H4 (cell line): Measurements from ENCODE around the gene CLSTN3. TPM values are rescaled to one million over a fixed set of nuclear protein-coding genes. Genes with fewer than 3 reads are reported as not detected.

Source experiments
- DNase-seq: peaks from one replicate; pipeline ENCODE4 v3.0.0-alpha.2; 2015; ENCODE audit warnings: low spot score
- total RNA-seq: library from RNA; depleted of rRNA; stranded (reverse); fragments of >200 nt; shearing (Covaris generic); gene quantifications from 2 replicates; pipeline ENCODE4 v1.2.3, GENCODE V29; 2014; rRNA removed

The CLSTN3 gene
- 40.1 and 60.6 TPM in 2 replicates for total RNA-seq

GRCh38 chr12:7129872-7130691, at the start of gene CLSTN3:
TSS of gene CLSTN3 (plus strand) at chr12:7130371. CDS start at chr12:7130649, 278 bp downstream.
- DNase-seq = peak; percentile 76

DNA sequence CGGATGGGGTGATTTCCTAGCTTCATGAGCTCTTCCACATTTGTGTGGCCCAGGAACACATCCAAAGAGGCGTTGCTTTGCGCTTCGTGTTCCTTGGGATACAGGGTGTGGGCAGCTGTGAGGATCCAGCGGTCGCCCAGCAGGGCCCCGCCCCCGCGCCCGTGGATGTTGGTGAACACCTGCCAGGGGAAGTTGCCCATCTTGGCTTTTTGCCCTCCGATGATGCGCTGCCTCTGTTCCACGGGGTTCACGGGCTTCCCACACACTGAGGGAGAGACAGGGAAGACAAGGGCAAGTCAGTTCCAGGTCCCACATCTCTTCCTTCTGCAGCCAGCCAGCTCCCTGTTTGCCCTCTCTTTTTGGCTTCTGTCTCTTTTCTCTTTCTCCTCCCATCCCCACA, 49.1 kb upstream of the CLSTN3 start:
- DNase-seq = no peak

DNA sequence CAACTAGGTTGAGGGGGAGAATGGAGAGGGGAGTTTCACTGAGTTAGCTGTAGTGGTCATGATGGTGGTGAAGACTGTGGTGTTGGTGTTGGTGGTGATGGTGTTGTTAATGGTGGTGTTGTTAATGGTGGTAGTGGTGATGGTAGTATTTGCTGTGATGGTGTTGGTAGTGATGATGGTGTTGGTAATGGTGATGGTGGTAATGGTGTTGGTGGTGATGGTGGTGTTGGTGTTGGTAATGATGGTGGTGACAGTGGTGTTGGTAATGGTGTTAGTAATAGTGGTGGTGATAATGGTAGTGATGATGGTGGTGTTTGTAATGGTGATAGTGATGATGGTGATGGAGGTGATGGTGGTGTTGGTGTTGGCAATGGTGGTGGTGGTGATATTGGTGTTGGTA, 47.0 kb upstream of the CLSTN3 start:
- no peak for DNase-seq

DNA sequence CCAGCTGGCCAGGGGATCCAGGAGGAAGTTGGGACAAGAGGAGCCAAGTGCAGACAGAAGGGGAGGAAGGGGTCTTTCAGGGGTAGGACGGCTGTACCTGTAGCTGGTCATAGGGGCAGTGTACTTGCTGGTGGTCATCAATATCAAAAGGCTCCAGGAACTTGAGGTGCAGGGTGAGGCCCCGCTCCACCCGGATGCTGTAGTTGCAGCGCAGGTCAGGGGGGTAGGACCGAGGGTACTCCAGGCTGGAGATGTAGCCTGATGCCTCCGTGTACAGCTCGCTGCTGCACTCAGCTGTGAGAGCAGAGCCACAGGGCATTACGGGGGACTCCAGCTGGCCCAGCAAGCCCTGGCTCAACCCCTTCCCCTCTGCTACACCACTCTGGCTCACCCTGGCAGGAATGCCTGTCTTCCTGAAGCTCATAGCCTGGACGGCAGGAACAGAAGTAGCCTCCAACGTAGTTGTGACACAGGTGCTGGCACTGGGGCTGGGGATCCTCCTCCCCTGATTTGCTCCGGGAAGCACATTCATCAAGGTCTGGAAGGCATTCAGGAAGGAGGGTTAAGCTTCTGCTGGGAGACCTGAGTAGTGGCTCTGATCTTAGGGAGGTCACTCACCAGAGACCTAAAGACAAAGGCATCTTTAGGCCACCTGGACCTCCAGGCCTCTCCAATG, 40.8 kb upstream of the CLSTN3 start:
- DNase-seq = no peak

DNA sequence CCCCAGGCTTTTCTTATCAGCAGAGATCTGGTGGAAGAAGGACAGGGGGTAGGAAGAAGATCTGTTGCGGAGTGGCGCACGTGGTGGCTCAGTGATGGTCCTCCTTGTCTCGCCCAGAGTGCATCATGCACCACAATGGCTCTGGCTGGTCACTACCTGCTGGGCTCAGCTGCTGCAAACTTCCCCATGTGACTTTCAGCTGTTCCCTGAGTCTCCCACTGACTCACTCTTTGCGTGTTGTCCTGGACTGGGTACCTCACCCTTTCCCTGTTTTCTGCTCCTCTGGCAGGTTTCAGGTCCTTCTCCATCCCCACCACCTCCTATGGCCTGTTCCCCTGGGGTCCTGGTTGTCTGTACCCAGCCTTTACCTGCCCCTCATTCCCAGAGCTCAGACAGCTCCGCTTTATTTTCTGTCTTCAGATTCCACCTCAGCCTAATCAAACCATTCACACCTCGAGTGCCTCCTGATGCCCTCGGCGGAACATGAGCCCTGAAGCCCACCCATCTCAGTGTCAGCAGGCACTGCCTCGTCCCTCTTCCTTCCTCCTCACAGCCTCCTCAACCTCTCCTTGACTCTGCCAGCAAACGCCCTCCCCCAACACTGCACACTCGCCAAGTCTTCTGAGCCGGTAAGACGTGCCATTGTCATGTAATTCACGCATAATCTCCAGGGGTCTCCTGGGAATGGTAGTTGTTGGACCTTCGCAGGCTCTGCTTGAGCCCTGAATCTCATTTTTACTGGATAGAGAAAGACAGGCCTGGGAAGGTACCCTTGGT, 39.8 kb upstream of the CLSTN3 start:
- DNase-seq = no peak

- no peak for DNase-seq
These were observed 39.0 kb upstream of the CLSTN3 start for GRCh38 chr12:7091171-7091570.

DNA sequence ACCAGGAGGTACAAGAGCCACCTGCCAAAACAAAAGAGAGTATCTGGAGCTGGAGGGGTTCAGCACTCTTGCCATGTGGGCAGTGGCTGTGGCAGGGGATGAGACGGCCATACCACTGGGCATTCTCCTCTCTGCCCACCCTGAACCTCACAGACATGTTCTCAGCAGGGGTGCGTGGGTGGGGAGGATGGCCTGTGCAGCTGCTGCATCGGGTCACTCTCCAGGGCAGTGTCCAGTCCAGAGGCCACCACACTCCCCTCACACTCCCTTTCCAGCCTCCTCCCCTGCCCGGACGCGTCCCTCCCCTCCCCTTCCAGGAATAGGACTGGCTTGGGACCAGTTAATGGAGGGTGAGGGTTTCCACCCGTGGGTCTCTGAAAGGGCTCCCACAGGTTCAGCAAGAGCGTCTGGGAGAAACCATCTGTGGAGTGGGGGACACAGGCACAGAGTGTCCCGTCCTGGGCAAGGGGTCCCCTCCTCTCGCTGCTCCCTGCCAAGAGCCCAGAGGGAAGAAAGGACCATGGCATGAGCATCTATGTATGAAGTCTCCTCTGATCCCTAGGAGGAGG, 38.4 kb upstream of the CLSTN3 start:
- no peak for DNase-seq

DNA sequence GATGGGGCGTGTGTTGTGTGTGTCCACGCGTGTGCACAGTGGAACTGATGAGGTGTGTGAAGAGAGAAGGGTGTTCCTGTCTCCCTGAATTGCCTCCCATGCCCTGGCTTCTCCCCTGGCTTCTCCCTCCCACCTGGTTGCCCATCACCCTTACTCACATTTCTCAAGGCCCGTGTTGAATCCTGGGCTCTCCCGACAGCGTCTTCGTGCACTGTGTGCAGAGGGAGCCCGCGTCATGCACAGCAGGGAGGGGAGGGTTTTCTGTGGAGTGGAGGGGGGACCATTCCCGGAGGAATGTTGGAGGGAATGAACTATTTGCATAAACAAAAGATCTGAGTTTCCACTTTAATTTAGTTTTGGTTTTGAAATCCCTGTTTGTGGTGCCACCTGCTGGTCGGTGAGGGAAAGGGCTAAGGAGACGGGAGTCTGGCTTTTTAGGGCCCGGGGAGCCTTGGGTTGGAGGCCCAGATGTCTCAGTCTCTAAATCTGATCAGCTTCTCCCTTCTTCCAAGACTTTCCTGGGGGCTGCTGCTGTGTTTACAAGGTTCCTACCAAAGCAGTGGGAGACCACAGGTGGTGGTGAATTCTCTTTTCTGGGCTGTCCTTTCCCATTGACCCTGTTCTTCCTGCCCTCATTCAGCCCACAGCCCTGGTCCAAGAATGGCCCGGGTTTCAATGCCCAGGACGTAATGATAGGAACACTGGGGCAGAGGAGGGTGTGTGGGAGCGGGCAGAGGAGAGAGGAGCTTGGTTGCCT, 37.8 kb upstream of the CLSTN3 start, which contains the start of gene C1R:
C1R (minus strand) TSS at position 217 of the 757 bp plus-strand sequence; CDS start at position 160, 57 bp downstream.
- DNase-seq = peak; percentile 91

- no peak for DNase-seq
These were observed 37.1 kb upstream of the CLSTN3 start for GRCh38 chr12:7092986-7093460.

GRCh38 chr12:7093486-7093885, 36.7 kb upstream of the CLSTN3 start:
- DNase-seq = no peak

DNA sequence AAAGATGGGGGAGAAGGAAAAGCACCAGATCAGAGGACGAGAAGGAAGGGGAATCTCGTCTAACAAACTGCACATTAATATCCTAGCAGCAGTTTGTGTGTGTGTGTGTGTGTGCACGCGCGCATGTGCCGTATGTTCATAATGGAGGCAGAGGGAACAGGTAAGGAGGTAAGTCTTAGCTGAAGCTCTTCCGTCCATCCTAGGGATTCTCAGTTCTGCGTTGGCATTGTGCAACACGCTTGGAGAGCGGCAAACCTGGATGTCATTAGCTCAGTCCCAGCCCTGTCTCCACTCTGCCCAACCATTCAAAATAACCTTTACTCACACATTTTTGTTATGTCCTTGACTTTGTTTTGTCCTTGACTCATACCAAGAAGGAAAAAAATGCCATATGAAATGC, 36.3 kb upstream of the CLSTN3 start:
- no peak for DNase-seq

DNA sequence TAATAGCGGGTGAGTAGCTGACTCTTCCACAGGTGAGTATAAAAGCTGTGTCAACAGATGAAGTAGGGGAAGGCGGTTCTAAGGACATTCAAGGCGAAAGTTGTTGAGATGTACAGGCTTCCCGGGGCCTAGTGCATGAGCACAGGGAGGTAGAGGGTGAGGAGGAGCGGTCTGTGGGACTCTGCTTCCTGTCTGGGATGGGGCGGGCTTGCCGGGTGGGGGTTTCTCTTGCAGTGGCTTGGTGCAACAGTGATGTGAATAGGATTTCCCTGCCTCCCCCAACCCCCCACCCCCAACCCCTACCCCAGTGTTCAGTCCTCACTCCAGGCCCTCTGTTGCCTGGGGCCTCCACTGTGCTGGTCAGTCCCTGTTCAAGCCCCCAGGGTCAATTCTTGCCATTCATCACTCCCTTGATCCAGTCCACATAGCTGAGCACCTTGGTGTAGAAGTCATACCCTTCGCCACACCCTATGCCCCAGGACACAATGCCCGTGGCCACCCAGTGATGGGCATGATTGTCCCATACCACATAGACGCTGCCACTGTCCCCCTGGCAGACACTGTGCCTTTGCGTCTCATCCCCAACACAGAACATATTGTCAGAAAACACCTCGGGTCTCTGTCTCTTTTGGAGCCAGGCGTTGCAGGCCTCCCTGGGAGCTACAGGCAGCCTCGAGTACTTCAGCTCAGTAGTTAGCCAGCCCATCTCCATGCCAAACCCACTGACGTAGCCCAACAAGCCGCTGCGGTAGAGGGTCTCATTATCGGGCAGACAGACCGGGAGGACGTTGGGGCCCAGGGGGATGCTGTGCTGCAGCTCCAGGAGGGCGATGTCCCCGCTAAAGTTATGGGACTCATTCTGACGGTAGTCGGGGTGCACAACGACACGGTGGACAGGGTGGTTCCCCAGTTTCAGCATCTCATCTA, 33.9 kb upstream of the CLSTN3 start:
- DNase-seq = no peak

DNA sequence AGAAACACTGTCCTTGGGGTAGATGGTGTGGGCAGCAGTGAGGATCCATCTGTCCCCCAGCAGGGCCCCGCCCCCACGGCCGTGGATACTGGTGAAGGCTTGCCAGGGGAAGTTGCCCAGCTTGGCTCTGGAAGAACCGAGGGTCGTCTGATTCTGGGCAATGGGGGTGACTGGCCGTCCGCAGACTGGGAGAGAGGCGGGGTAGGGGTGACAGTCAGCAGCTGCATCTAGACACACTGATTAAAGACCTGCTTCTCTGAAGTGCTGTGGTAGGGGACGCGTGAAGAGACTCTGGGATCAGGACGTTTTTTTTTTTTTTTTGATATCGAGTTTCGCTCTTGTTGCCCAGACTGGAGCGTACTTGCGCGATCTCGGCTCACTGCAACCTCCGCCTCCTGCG, 33.2 kb upstream of the CLSTN3 start:
- no peak for DNase-seq

GRCh38 chr12:7099290-7099996, 30.7 kb upstream of the CLSTN3 start:
- no peak for DNase-seq

DNA sequence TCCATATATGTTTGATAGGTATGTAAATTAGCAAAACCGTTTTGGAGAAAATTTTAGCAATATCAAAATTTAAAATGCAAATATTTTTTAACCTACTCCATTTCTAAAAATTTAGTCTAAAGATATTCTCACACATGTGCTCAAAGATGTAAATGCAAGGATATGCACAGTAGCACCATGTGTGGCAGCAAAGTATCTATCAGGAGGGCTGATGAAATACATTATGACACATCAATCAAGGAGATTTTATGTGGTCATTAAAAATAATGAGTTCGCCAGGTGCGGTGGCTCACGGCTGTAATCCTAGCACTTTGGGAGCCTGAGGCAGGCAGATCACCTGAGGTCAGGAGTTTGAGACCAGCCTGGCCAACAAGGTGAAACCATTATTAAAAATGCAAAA, 29.9 kb upstream of the CLSTN3 start:
- DNase-seq = no peak

GRCh38 chr12:7101047-7101693, 29.0 kb upstream of the CLSTN3 start:
- DNase-seq = no peak

GRCh38 chr12:7101694-7102131, 28.5 kb upstream of the CLSTN3 start:
- DNase-seq = no peak

DNA sequence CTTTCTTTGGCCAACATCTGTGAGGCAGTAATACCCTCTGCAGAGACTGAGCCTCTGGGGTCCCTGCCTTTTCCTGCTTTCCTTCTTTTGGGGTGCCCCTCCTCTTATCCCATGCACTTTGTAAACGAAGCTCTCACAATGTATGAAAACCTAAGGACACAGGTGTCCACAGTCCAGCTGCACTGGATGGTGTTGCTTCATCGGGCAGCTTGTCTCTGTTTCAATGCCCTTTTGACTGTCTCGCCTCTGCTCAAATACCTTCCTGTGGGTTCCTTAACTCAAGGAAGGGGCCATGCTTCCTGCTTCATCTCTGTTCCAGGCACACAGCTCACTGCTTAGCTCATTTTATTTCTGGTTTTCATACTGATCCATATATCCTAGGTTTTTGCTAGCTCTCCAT, 27.6 kb upstream of the CLSTN3 start:
- no peak for DNase-seq
